ENCODE data around the gene NTRK3. TPM values are rescaled to one million over a fixed set of nuclear protein-coding genes. Genes with fewer than 3 reads are reported as not detected.

The NTRK3 gene
- total and polyA plus RNA-seq, 8 donors = 4.1 to 9.8 (median 7.4) TPM

- ATAC-seq (no peak), DNase-seq (no peak)
- H3K27ac ChIP-seq = no peak overlapping the region
- H3K4me3 ChIP-seq = no peak overlapping the region
- H3K36me3 ChIP-seq = no peaks in the 10 kb centered on the region
- H3K27me3 ChIP-seq = no peaks in the 10 kb centered on the region
- intact Hi-C loops (cut with DNase I) = no loop called here
- H3K4me1 ChIP-seq = no peaks in the 10 kb centered on the region
- H3K9me3 ChIP-seq = no peaks in the 10 kb centered on the region
- TF ChIP-seq CTCF (IDR thresholded peaks at IDR 0.05) = no peak
These were observed 66.3 kb downstream of the NTRK3 start for GRCh38 chr15:88190232-88190631.

- no peaks in the 10 kb centered on the region for H3K9me3 ChIP-seq
- no peaks in the 10 kb centered on the region for H3K36me3 ChIP-seq
- DNase-seq (peak in 2 of 4 donors; percentile 40 to 49), ATAC-seq (no peak)
- TF ChIP-seq CTCF (IDR thresholded peaks at IDR 0.05) = no peak
- H3K27ac ChIP-seq = no peak overlapping the region
- no peak overlapping the region for H3K4me3 ChIP-seq
- intact Hi-C loops (cut with DNase I) = no loop called here
- H3K27me3 ChIP-seq = no peaks in the 10 kb centered on the region
- H3K4me1 ChIP-seq = no peaks in the 10 kb centered on the region
These were observed 68.2 kb downstream of the NTRK3 start for GRCh38 chr15:88188300-88188699.

- ATAC-seq (no peak), DNase-seq (no peak)
- H3K36me3 ChIP-seq = no peaks in the 10 kb centered on the region
- no peak for TF ChIP-seq CTCF (IDR thresholded peaks at IDR 0.05)
- H3K4me3 ChIP-seq = no peak overlapping the region
- no peaks in the 10 kb centered on the region for H3K27me3 ChIP-seq
- H3K27ac ChIP-seq = no peak overlapping the region
- no peaks in the 10 kb centered on the region for H3K9me3 ChIP-seq
- H3K4me1 ChIP-seq = no peaks in the 10 kb centered on the region
- intact Hi-C loops (cut with DNase I) = no loop called here
These were observed 69.3 kb downstream of the NTRK3 start for GRCh38 chr15:88187195-88187594.

- intact Hi-C loops (cut with DNase I) = no loop called here
These were observed 71.0 kb downstream of the NTRK3 start for GRCh38 chr15:88185584-88185983.

GRCh38 chr15:88181613-88182012 lies 74.9 kb downstream of the NTRK3 start:
- ATAC-seq = no peak
- Histone ChIP-seq H3K4me1 (no peaks in the 10 kb centered on the region), H3K27me3 (no peaks in the 10 kb centered on the region), H3K9me3 (no peaks in the 10 kb centered on the region), H3K36me3 (no peaks in the 10 kb centered on the region), H3K27ac (no peak overlapping the region), H3K4me3 (no peak overlapping the region)
- intact Hi-C loops (cut with DNase I) = no loop called here
- TF ChIP-seq CTCF (IDR thresholded peaks at IDR 0.05) = no peak
- DNase-seq = no peak

More at GRCh38 chr15:88185584-88185983, 71.0 kb downstream of the NTRK3 start:
- Histone ChIP-seq H3K9me3 (no peaks in the 10 kb centered on the region), H3K36me3 (no peaks in the 10 kb centered on the region), H3K4me3 (no peak overlapping the region), H3K4me1 (no peaks in the 10 kb centered on the region), H3K27me3 (no peaks in the 10 kb centered on the region), H3K27ac (no peak overlapping the region)
- no peak for ATAC-seq
- DNase-seq = no peak
- TF ChIP-seq CTCF (IDR thresholded peaks at IDR 0.05) = no peak
